ENCODE results near the gene LEMD3. TPM values are rescaled to one million over a fixed set of nuclear protein-coding genes. Genes with fewer than 3 reads are reported as not detected.

The LEMD3 gene
- polyA plus RNA-seq, 1 of the 3 experiments (the other 2 are of a cell fraction) = 4.4 TPM

GRCh38 chr12:65123435-65124063 lies 45.8 kb upstream of the LEMD3 start:
- Histone ChIP-seq H3K4me1 (ENCODE audit: control insufficient read depth in 1 of 2, insufficient read depth in 2 of 2, low read depth in 1 of 2, low read length in 1 of 2) (no peaks in the 10 kb centered on the region; a peak in 1 of 4 replicates), H4K20me1 (ENCODE audit: insufficient read depth) (no peaks in the 10 kb centered on the region), H3K79me2 (ENCODE audit: insufficient read depth) (no peaks in the 10 kb centered on the region), H2AFZ (ENCODE audit: low read depth) (no peak overlapping the region), H3K27ac (ENCODE audit: low read depth in 2 of 2, low read length in 1 of 2) (no peak overlapping the region), H3K9ac (no peak overlapping the region), H3K27me3 (ENCODE audit: insufficient read depth) (peaks cover 51% of the 10 kb centered on the region), H3F3A (replicated peaks; ENCODE audit: insufficient read depth) (no peaks in the 10 kb centered on the region), H3K9me2 (peaks cover 4% of the 10 kb centered on the region; the same call in 1 of the 2 replicates), H3K4me2 (no peak overlapping the region), H3K4me3 (ENCODE audit: low read depth in 2 of 2, low read length in 1 of 2) (no peak overlapping the region), H3K36me3 (replicated peaks in 1 of 2; ENCODE audit: control insufficient read depth in 1 of 2, insufficient read depth in 2 of 2, low read length in 1 of 2) (no peaks in the 10 kb centered on the region), H3K9me3 (no peaks in the 10 kb centered on the region)
- ChIA-PET CTCF (interaction anchor here (0.6 to 4.7 kb wide), 28 partner anchors 11 to 327 kb away, joined by 3 to 59 read pairs (median 4); no protein-coding TSS in a partner anchor), POLR2A (no interaction called here)
- WGBS (ENCODE audit: low lambda C conversion rate) = 2% methylated on average over 8 of the region's 8 CpGs
- DNase-seq = peak; percentile 15
- TF ChIP-seq, protein P1, sequence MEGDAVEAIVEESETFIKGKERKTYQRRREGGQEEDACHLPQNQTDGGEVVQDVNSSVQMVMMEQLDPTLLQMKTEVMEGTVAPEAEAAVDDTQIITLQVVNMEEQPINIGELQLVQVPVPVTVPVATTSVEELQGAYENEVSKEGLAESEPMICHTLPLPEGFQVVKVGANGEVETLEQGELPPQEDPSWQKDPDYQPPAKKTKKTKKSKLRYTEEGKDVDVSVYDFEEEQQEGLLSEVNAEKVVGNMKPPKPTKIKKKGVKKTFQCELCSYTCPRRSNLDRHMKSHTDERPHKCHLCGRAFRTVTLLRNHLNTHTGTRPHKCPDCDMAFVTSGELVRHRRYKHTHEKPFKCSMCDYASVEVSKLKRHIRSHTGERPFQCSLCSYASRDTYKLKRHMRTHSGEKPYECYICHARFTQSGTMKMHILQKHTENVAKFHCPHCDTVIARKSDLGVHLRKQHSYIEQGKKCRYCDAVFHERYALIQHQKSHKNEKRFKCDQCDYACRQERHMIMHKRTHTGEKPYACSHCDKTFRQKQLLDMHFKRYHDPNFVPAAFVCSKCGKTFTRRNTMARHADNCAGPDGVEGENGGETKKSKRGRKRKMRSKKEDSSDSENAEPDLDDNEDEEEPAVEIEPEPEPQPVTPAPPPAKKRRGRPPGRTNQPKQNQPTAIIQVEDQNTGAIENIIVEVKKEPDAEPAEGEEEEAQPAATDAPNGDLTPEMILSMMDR (IDR thresholded peaks at IDR 0.05) = peak; percentile 78
- no peak for TF ChIP-seq NRF1 (IDR thresholded peaks at IDR 0.05; ENCODE audit: low read depth, low read length)
- TF ChIP-seq, protein P2, sequence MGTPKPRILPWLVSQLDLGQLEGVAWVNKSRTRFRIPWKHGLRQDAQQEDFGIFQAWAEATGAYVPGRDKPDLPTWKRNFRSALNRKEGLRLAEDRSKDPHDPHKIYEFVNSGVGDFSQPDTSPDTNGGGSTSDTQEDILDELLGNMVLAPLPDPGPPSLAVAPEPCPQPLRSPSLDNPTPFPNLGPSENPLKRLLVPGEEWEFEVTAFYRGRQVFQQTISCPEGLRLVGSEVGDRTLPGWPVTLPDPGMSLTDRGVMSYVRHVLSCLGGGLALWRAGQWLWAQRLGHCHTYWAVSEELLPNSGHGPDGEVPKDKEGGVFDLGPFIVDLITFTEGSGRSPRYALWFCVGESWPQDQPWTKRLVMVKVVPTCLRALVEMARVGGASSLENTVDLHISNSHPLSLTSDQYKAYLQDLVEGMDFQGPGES (IDR thresholded peaks at IDR 0.05; ENCODE audit: low read depth, low read length) = no peak
- TF ChIP-seq SMC3 (IDR thresholded peaks at IDR 0.05; ENCODE audit: low read depth, low read length) = peak; percentile 38; the same call in 1 of the 2 replicates
- TF ChIP-seq RAD21 (IDR thresholded peaks at IDR 0.05; ENCODE audit: low read length) = peak; percentile 79

- 0% methylated on average over 1 of the region's 1 CpG for WGBS (ENCODE audit: low lambda C conversion rate)
- DNase-seq = no peak
- ChIA-PET POLR2A (no interaction called here), CTCF (interaction anchor here (1.3 to 1.6 kb wide), 3 partner anchors 18 to 235 kb away, joined by 3 to 5 read pairs (median 4); no protein-coding TSS in a partner anchor)
- TF ChIP-seq, protein P3, sequence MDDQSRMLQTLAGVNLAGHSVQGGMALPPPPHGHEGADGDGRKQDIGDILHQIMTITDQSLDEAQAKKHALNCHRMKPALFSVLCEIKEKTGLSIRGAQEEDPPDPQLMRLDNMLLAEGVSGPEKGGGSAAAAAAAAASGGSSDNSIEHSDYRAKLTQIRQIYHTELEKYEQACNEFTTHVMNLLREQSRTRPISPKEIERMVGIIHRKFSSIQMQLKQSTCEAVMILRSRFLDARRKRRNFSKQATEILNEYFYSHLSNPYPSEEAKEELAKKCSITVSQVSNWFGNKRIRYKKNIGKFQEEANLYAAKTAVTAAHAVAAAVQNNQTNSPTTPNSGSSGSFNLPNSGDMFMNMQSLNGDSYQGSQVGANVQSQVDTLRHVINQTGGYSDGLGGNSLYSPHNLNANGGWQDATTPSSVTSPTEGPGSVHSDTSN (IDR thresholded peaks at IDR 0.05) = no peak
- TF ChIP-seq, protein P4, sequence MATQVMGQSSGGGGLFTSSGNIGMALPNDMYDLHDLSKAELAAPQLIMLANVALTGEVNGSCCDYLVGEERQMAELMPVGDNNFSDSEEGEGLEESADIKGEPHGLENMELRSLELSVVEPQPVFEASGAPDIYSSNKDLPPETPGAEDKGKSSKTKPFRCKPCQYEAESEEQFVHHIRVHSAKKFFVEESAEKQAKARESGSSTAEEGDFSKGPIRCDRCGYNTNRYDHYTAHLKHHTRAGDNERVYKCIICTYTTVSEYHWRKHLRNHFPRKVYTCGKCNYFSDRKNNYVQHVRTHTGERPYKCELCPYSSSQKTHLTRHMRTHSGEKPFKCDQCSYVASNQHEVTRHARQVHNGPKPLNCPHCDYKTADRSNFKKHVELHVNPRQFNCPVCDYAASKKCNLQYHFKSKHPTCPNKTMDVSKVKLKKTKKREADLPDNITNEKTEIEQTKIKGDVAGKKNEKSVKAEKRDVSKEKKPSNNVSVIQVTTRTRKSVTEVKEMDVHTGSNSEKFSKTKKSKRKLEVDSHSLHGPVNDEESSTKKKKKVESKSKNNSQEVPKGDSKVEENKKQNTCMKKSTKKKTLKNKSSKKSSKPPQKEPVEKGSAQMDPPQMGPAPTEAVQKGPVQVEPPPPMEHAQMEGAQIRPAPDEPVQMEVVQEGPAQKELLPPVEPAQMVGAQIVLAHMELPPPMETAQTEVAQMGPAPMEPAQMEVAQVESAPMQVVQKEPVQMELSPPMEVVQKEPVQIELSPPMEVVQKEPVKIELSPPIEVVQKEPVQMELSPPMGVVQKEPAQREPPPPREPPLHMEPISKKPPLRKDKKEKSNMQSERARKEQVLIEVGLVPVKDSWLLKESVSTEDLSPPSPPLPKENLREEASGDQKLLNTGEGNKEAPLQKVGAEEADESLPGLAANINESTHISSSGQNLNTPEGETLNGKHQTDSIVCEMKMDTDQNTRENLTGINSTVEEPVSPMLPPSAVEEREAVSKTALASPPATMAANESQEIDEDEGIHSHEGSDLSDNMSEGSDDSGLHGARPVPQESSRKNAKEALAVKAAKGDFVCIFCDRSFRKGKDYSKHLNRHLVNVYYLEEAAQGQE (IDR thresholded peaks at IDR 0.05; ENCODE audit: low read depth, low read length) = no peak
- TF ChIP-seq FOXJ3 (CRISPR knock-in tag; IDR thresholded peaks at IDR 0.05) (no peak), TCF12 (IDR thresholded peaks at IDR 0.05) (no peak)
- H3K9me2 ChIP-seq = peaks cover 4% of the 10 kb centered on the region; the same call in 1 of the 2 replicates
- no peak overlapping the region for H3K4me2 ChIP-seq
- no peaks in the 10 kb centered on the region for H3F3A ChIP-seq (replicated peaks; ENCODE audit: insufficient read depth)
- H3K79me2 ChIP-seq (ENCODE audit: insufficient read depth) = no peaks in the 10 kb centered on the region
- no peaks in the 10 kb centered on the region; a peak in 1 of 4 replicates for H3K4me1 ChIP-seq (ENCODE audit: control insufficient read depth in 1 of 2, insufficient read depth in 2 of 2, low read depth in 1 of 2, low read length in 1 of 2)
- peaks cover 35% of the 10 kb centered on the region for H3K27me3 ChIP-seq (ENCODE audit: insufficient read depth)
- H4K20me1 ChIP-seq (ENCODE audit: insufficient read depth) = no peaks in the 10 kb centered on the region
- H2AFZ ChIP-seq (ENCODE audit: low read depth) = no peak overlapping the region
- H3K4me3 ChIP-seq (ENCODE audit: low read depth in 2 of 2, low read length in 1 of 2) = no peak overlapping the region
- H3K9me3 ChIP-seq = no peaks in the 10 kb centered on the region
- H3K27ac ChIP-seq (ENCODE audit: low read depth in 2 of 2, low read length in 1 of 2) = no peak overlapping the region
- H3K36me3 ChIP-seq (replicated peaks in 1 of 2; ENCODE audit: control insufficient read depth in 1 of 2, insufficient read depth in 2 of 2, low read length in 1 of 2) = no peaks in the 10 kb centered on the region
- no peak overlapping the region for H3K9ac ChIP-seq
Measured at GRCh38 chr12:65125247-65125646, 44.1 kb upstream of the LEMD3 start.

Data from SK-N-SH (cell line).